GM18868 (cell line): ENCODE data around the gene CCDC110.
"Not testable (repeated sequence)": the region's sequence is repeated elsewhere in the genome, so short reads cannot be mapped to it uniquely, and the experiment has no call there.

Experiments
- ATAC-seq: cut with Tn5 transposase; IDR thresholded peaks from one replicate; pipeline ENCODE4 v1.9.1; 2021; ENCODE audit warnings: mild to moderate bottlenecking, moderate library complexity; ENCODE audit not compliant: unreplicated experiment

Gene CCDC110

GRCh38 chr4:185471235-185472102 is at the start of gene CCDC110:
TSS of gene CCDC110 (minus strand) at chr4:185471733. CDS start at chr4:185471683, 50 bp downstream.
- peak; percentile 91 for ATAC-seq

GRCh38 chr4:185520119-185520518 is 48.6 kb upstream of the CCDC110 start:
- ATAC-seq: no peak

- no peak for ATAC-seq
Observed at GRCh38 chr4:185518494-185518893, 47.0 kb upstream of the CCDC110 start.

GRCh38 chr4:185518069-185518468 is 46.5 kb upstream of the CCDC110 start:
- ATAC-seq: no peak

GRCh38 chr4:185515248-185515647 is 43.7 kb upstream of the CCDC110 start:
- no peak for ATAC-seq

GRCh38 chr4:185514182-185514697 is 42.7 kb upstream of the CCDC110 start:
- ATAC-seq: no peak

GRCh38 chr4:185513489-185514181 is 42.1 kb upstream of the CCDC110 start:
- no peak for ATAC-seq

GRCh38 chr4:185512516-185512915 is 41.0 kb upstream of the CCDC110 start:
- ATAC-seq: no peak

GRCh38 chr4:185511243-185511642 is 39.7 kb upstream of the CCDC110 start:
- ATAC-seq: not testable (repeated sequence)

- no peak for ATAC-seq
Observed at GRCh38 chr4:185510806-185511205, 39.3 kb upstream of the CCDC110 start.

- ATAC-seq: peak; percentile 59
Observed at GRCh38 chr4:185508181-185508580, 36.6 kb upstream of the CCDC110 start.

GRCh38 chr4:185506422-185506821 is 34.9 kb upstream of the CCDC110 start:
- no peak for ATAC-seq

- ATAC-seq: no peak
Observed at GRCh38 chr4:185504098-185505047, 32.8 kb upstream of the CCDC110 start.

GRCh38 chr4:185502386-185502785 is 30.9 kb upstream of the CCDC110 start:
- no peak for ATAC-seq

GRCh38 chr4:185500576-185500975 is 29.0 kb upstream of the CCDC110 start:
- no peak for ATAC-seq

GRCh38 chr4:185500035-185500434 is 28.5 kb upstream of the CCDC110 start:
- no peak for ATAC-seq

GRCh38 chr4:185488650-185489049 is 17.1 kb upstream of the CCDC110 start:
- ATAC-seq: no peak

GRCh38 chr4:185481401-185481800 is 9.9 kb upstream of the CCDC110 start:
- ATAC-seq: no peak

GRCh38 chr4:185480016-185480732 is 8.6 kb upstream of the CCDC110 start:
- peak; percentile 28 for ATAC-seq

- ATAC-seq: peak; percentile 97
Observed at GRCh38 chr4:185479507-185479971, 8.0 kb upstream of the CCDC110 start.
